Astrocyte (in vitro differentiated cells and primary cell): ENCODE results near the gene GTSE1.

ENCODE experiments used
- CTCF ChIP-seq: IDR thresholded peaks from 2 replicates; pipeline ENCODE4 v1.5.1; 2011; ENCODE audit warnings: low read depth, mild to moderate bottlenecking, inconsistent platforms, low read length, moderate library complexity; ENCODE audit not compliant: insufficient read depth
- EZH2 ChIP-seq: IDR thresholded peaks from 2 replicates; pipeline ENCODE4 v1.6.1; 2012; ENCODE audit warnings: mild to moderate bottlenecking, low read length, inconsistent platforms; ENCODE audit not compliant: insufficient read depth

- TF ChIP-seq CTCF (no peak), EZH2 (no peak)
These were observed 45.4 kb upstream of the GTSE1 start for GRCh38 chr22:46251266-46251665.
